HG03469 (cell line): ENCODE measurements around the gene LRRC51.
"Not testable (repeated sequence)": the region's sequence is repeated elsewhere in the genome, so short reads cannot be mapped to it uniquely, and the experiment has no call there.

Experiments
- ATAC-seq: cut with Tn5 transposase; IDR thresholded peaks from one replicate; pipeline ENCODE4 v1.9.1; 2021; ENCODE audit warnings: mild to moderate bottlenecking, moderate library complexity, moderate number of reproducible peaks; ENCODE audit not compliant: unreplicated experiment

Gene LRRC51

GRCh38 chr11:72136684-72137262, 56.1 kb downstream of the LRRC51 start:
- no peak for ATAC-seq

GRCh38 chr11:72138821-72139390, 58.3 kb downstream of the LRRC51 start:
- ATAC-seq: no peak

GRCh38 chr11:72139500-72139899, 58.9 kb downstream of the LRRC51 start:
- ATAC-seq: no peak

GRCh38 chr11:72140661-72141060, 60.0 kb downstream of the LRRC51 start:
- no peak for ATAC-seq

GRCh38 chr11:72141066-72141465, 60.4 kb downstream of the LRRC51 start:
- ATAC-seq: no peak

GRCh38 chr11:72142086-72142485, 61.4 kb downstream of the LRRC51 start:
- not testable (repeated sequence) for ATAC-seq

- ATAC-seq: not testable (repeated sequence)
These were observed 61.9 kb downstream of the LRRC51 start for GRCh38 chr11:72142543-72142942.

- ATAC-seq: no peak
These were observed 64.3 kb downstream of the LRRC51 start for GRCh38 chr11:72144807-72145565.
